Stomach (tissue), 4 donors: ENCODE results near the gene ARHGEF18.

Experiments used
- CTCF ChIP-seq, 7 experiments: fragments of 450-650 bp in 4 of 7; fragments of 200-600 bp in 3 of 7; sonication (generic) in 3 of 7; IDR thresholded peaks; one replicate each; pipeline ENCODE4 v1.5.1; 2016 to 2019; ENCODE audit warnings: antibody characterized with exemption in 7 of 7, control low read depth in 2 of 7, mild to moderate bottlenecking in 1 of 7
- EP300 ChIP-seq: sonication (generic); formaldehyde crosslinking; IDR thresholded peaks from one replicate; pipeline ENCODE4 v1.6.1; 2017; ENCODE audit warnings: antibody characterized with exemption
- POLR2A ChIP-seq, 4 donors: fragments of 450-650 bp; IDR thresholded peaks; one replicate each; pipeline ENCODE4 v1.6.1; 2016; ENCODE audit warnings: antibody characterized with exemption in 4 of 4, control low read depth in 2 of 4, mild to moderate bottlenecking in 1 of 4, moderate library complexity in 1 of 4
- POLR2AphosphoS5 ChIP-seq, 3 donors: sonication (generic); formaldehyde crosslinking; IDR thresholded peaks; one replicate each; pipeline ENCODE4 v1.6.1; 2016; ENCODE audit warnings: antibody characterized with exemption in 3 of 3

- TF ChIP-seq CTCF (IDR thresholded peaks at IDR 0.05) (no peak), POLR2AphosphoS5 (IDR thresholded peaks at IDR 0.05) (no peak), POLR2A (IDR thresholded peaks at IDR 0.05) (no peak), EP300 (no peak)
Measured at GRCh38 chr19:7349961-7350711, 1.4 kb downstream of the ARHGEF18 start.
